ENCODE data around the gene RASSF3. TPM values are rescaled to one million over a fixed set of nuclear protein-coding genes. Genes with fewer than 3 reads are reported as not detected.

RASSF3 gene
- total and polyA plus RNA-seq, 9 donors = 18.2 to 64.5 (median 33.3) TPM

DNA sequence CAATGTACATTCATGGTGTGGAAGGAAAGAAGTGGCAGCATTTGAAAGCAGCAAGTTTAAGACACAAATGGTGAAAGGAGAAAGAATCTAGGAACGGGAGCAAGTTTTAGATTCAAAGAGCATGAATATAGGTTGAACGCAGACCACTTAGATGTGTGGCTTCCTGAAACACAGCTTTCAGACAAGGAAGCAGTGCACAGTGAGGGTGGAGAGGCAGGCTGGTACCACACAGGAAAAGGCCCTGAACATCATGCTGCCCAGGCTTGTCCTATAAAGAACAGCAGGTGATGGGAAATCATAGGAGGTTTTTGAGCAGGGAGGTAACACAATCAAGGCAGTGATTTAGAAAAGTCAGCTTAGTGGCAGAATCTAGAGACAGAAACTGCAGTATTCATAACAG is 113.3 kb downstream of the RASSF3 start:
- Histone ChIP-seq H3K36me3 (no peaks in the 10 kb centered on the region), H3K4me1 (ENCODE audit: insufficient read depth) (no peaks in the 10 kb centered on the region), H3K27ac (no peak overlapping the region), H3K9me3 (no peaks in the 10 kb centered on the region), H3K4me3 (no peak overlapping the region), H3K27me3 (no peaks in the 10 kb centered on the region)
- WGBS, 3 donors = 92 to 96% (median 95%) methylated on average over 2 of the region's 2 CpGs
- intact Hi-C loops (cut with DNase I) = no loop called here
- TF ChIP-seq EP300 (IDR thresholded peaks at IDR 0.05) = no peak
- no peak for TF ChIP-seq POLR2A (IDR thresholded peaks at IDR 0.05)
- no peak for TF ChIP-seq CTCF (IDR thresholded peaks at IDR 0.05)
- DNase-seq = no peak

DNA sequence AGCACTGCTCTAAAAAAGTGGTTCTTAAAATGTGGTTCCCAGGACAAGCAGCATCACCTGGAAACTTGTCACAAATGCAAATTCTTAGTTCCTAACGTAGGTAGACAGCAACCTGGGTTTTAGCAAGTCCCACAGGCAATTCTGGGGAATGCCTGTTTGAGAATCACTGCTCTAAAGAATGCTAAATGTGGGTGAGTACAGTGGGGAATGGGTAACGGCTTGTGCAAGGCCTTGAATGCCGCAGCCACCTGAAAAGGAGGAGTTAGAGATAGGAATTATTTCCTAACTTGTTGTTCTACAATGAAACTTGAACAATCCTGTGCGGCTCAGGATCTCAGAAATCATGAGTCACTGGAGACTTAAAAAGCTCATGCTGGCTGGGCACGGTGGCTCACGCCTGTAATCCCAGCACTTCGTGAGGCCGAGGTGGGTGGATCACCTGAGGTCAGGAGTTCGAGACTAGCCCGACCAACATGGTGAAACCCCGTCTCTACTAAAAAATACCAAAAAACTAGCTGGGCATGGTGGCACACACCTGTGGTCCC is 114.0 kb downstream of the RASSF3 start:
- WGBS, 3 donors = 93 to 96% (median 94%) methylated on average over 11 of the region's 11 CpGs
- no peaks in the 10 kb centered on the region for H3K36me3 ChIP-seq
- DNase-seq = no peak
- no peak overlapping the region for H3K27ac ChIP-seq
- H3K27me3 ChIP-seq = no peaks in the 10 kb centered on the region
- no peak overlapping the region for H3K4me3 ChIP-seq
- intact Hi-C loops (cut with DNase I) = no loop called here
- H3K4me1 ChIP-seq (ENCODE audit: insufficient read depth) = no peaks in the 10 kb centered on the region
- H3K9me3 ChIP-seq = no peaks in the 10 kb centered on the region
- no peak for TF ChIP-seq EP300 (IDR thresholded peaks at IDR 0.05)
- TF ChIP-seq POLR2A (IDR thresholded peaks at IDR 0.05) = no peak
- no peak for TF ChIP-seq CTCF (IDR thresholded peaks at IDR 0.05)

DNA sequence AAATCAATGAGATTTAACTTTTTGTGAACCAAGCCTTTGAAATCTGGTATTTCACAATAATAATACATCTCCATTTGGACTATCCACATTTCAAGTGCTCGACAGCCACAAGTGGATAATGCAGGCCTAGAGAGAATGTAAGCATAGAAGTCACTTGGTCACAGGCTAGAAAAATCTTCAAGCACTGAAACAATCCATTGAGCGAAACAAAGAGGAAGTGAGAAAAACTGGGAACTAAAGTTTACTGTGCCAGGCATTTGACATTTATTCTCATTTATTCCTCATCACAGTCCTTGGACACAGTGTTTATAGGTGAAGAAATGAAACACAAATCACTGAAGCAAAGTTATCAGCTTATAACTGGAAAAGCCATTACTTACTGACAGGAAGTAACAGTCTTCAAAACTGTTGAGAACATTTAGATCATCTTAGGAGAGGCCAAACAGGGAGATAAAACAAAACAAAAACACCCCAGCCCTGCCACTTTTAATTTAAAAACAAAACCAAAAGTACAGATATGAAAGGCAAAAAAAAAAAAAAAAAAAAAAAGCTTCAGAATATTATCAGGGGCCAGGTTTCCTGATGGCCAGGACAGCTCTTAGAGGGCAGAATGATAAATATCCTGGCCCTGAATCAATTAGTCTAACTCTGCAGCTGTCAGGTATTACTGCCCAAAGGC is 119.8 kb downstream of the RASSF3 start:
- Histone ChIP-seq H3K9me3 (no peaks in the 10 kb centered on the region), H3K4me1 (ENCODE audit: insufficient read depth) (peaks cover 3% of the 10 kb centered on the region), H3K4me3 (no peak overlapping the region), H3K27me3 (no peaks in the 10 kb centered on the region), H3K36me3 (no peaks in the 10 kb centered on the region), H3K27ac (no peak overlapping the region)
- intact Hi-C loops (cut with DNase I) = no loop called here
- no peak for DNase-seq
- no peak for TF ChIP-seq CTCF (IDR thresholded peaks at IDR 0.05)
- TF ChIP-seq POLR2A (IDR thresholded peaks at IDR 0.05) = no peak
- no peak for TF ChIP-seq EP300 (IDR thresholded peaks at IDR 0.05)
- WGBS, 3 donors = 63 to 74% (median 69%) methylated on average over 2 of the region's 2 CpGs

- peaks cover 3% of the 10 kb centered on the region for H3K4me1 ChIP-seq (ENCODE audit: insufficient read depth)
- no peaks in the 10 kb centered on the region for H3K27me3 ChIP-seq
- WGBS, 3 donors = 53 to 58% (median 56%) methylated on average over 2 of the region's 2 CpGs
- H3K4me3 ChIP-seq = no peak overlapping the region
- no peaks in the 10 kb centered on the region for H3K36me3 ChIP-seq
- TF ChIP-seq EP300 (IDR thresholded peaks at IDR 0.05) = no peak
- TF ChIP-seq POLR2A (IDR thresholded peaks at IDR 0.05) = no peak
- no peak for TF ChIP-seq CTCF (IDR thresholded peaks at IDR 0.05)
- no peak for DNase-seq
- intact Hi-C loops (cut with DNase I) = no loop called here
- H3K27ac ChIP-seq = no peak overlapping the region
- no peaks in the 10 kb centered on the region for H3K9me3 ChIP-seq
Observed at GRCh38 chr12:64730588-64730969, 120.3 kb downstream of the RASSF3 start.
